ENCODE measurements around the gene ARHGAP18.

The ARHGAP18 gene

DNA sequence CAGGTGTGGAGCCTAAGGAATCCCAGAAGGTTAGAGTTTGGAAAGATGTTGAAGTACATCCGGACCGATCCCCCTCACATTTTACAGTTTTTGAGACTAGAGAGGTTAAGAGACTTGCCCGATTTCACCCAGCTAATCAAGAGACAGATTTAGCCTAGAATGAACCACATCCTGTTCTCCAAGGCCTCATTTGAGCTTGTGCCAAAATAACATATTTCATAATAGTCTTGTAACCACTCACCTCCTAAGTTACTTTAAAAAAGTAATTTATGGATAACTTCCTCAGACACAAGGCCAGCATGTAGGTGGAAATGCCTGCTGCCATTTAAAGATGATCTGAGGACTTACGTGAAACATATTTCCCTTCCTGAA is 39.8 kb upstream of the ARHGAP18 start:
- peak overlapping the region; percentile 40; the same call in 1 of the 2 replicates for H3K9ac ChIP-seq (ENCODE audit: low read length)
- H4K20me1 ChIP-seq (ENCODE audit: insufficient read depth, low read length) = no peaks in the 10 kb centered on the region
- H3K9me2 ChIP-seq (replicated peaks; ENCODE audit: insufficient read depth, low read length) = no peaks in the 10 kb centered on the region
- H3K4me1 ChIP-seq (ENCODE audit: low read length) = peaks cover 30% of the 10 kb centered on the region
- peaks cover 21% of the 10 kb centered on the region for H3F3A ChIP-seq (ENCODE audit: insufficient read depth, low read length)
- H3K36me3 ChIP-seq (replicated peaks; ENCODE audit: insufficient read depth, low read length) = no peaks in the 10 kb centered on the region
- H3K4me3 ChIP-seq (ENCODE audit: low read length) = peak overlapping the region; percentile 27
- TF ChIP-seq EZH2 (optimal IDR thresholded peaks at IDR 0.05; ENCODE audit: low read depth, low read length) = no peak
- TF ChIP-seq, protein P1, sequence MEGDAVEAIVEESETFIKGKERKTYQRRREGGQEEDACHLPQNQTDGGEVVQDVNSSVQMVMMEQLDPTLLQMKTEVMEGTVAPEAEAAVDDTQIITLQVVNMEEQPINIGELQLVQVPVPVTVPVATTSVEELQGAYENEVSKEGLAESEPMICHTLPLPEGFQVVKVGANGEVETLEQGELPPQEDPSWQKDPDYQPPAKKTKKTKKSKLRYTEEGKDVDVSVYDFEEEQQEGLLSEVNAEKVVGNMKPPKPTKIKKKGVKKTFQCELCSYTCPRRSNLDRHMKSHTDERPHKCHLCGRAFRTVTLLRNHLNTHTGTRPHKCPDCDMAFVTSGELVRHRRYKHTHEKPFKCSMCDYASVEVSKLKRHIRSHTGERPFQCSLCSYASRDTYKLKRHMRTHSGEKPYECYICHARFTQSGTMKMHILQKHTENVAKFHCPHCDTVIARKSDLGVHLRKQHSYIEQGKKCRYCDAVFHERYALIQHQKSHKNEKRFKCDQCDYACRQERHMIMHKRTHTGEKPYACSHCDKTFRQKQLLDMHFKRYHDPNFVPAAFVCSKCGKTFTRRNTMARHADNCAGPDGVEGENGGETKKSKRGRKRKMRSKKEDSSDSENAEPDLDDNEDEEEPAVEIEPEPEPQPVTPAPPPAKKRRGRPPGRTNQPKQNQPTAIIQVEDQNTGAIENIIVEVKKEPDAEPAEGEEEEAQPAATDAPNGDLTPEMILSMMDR (IDR thresholded peaks at IDR 0.05; ENCODE audit: low read length) = no peak
- no peak for TF ChIP-seq EZH2phosphoT487 (IDR thresholded peaks at IDR 0.05; ENCODE audit: low read length)
- H3K9me3 ChIP-seq (replicated peaks; ENCODE audit: insufficient read depth, low read length) = no peaks in the 10 kb centered on the region
- H2AFZ ChIP-seq (ENCODE audit: low read length) = no peak overlapping the region
- H3K27me3 ChIP-seq (replicated peaks; ENCODE audit: insufficient read depth, low read length) = no peaks in the 10 kb centered on the region
- no peaks in the 10 kb centered on the region for H3K79me2 ChIP-seq (ENCODE audit: low read length)
- H3K4me2 ChIP-seq (ENCODE audit: low read depth, low read length) = peak overlapping the region; percentile 83
- peak overlapping the region; percentile 87; the same call in 1 of the 2 replicates for H3K27ac ChIP-seq (ENCODE audit: low read length)
- DNase-seq = peak; percentile 52

DNA sequence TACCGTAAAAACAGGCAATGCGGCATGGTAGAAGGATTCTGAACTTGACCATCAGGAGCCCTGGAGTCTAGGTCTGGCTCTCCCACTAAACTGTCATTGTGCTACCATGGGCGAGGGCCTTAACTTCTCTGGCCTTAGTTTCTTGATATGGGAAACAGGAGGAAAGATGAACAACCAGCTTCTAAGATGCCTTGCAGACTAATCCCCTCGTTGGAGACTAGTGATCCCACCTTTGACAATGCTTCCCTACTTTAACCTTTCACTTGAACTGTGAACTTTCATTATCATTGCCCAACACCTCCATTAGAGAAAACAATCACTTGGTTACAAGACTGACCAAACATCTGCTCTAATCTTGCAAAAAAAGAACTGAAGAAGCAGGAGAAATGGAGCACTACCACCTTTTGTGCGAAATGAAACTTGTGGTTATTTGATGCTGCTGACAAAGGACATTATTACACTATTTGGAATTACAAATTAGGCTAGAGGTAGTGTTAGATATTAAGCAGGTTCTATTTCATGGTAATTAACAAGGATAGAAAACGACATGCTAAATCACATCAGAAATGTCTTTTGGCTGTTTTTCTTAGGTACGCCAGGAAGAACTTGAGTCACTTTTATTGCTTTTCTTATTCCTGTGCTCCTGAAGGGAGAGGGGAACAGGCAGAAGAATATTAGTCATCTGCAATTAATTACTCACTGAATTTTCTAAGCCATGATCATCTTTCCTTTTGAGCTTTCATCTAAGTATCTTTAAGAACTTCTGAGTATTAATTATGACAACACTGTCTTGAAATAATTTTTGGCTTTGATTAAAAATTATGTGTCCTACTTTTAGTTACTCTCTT is 39.1 kb upstream of the ARHGAP18 start:
- peak overlapping the region; percentile 27 for H3K4me3 ChIP-seq (ENCODE audit: low read length)
- peak overlapping the region; percentile 29; the same call in 1 of the 2 replicates for H2AFZ ChIP-seq (ENCODE audit: low read length)
- peaks cover 30% of the 10 kb centered on the region for H3K4me1 ChIP-seq (ENCODE audit: low read length)
- peak overlapping the region; percentile 87 for H3K27ac ChIP-seq (ENCODE audit: low read length)
- TF ChIP-seq EZH2 (optimal IDR thresholded peaks at IDR 0.05; ENCODE audit: low read depth, low read length) = no peak
- no peak for TF ChIP-seq EZH2phosphoT487 (IDR thresholded peaks at IDR 0.05; ENCODE audit: low read length)
- TF ChIP-seq, protein P1 (IDR thresholded peaks at IDR 0.05; ENCODE audit: low read length) = no peak
- no peaks in the 10 kb centered on the region for H3K9me2 ChIP-seq (replicated peaks; ENCODE audit: insufficient read depth, low read length)
- no peaks in the 10 kb centered on the region for H3K9me3 ChIP-seq (replicated peaks; ENCODE audit: insufficient read depth, low read length)
- H3K27me3 ChIP-seq (replicated peaks; ENCODE audit: insufficient read depth, low read length) = no peaks in the 10 kb centered on the region
- H3K79me2 ChIP-seq (ENCODE audit: low read length) = no peaks in the 10 kb centered on the region
- H3K36me3 ChIP-seq (replicated peaks; ENCODE audit: insufficient read depth, low read length) = no peaks in the 10 kb centered on the region
- peaks cover 21% of the 10 kb centered on the region for H3F3A ChIP-seq (ENCODE audit: insufficient read depth, low read length)
- no peaks in the 10 kb centered on the region for H4K20me1 ChIP-seq (ENCODE audit: insufficient read depth, low read length)
- peak overlapping the region; percentile 83 for H3K4me2 ChIP-seq (ENCODE audit: low read depth, low read length)
- DNase-seq = peak; percentile 53
- peak overlapping the region; percentile 40; the same call in 1 of the 2 replicates for H3K9ac ChIP-seq (ENCODE audit: low read length)

DNA sequence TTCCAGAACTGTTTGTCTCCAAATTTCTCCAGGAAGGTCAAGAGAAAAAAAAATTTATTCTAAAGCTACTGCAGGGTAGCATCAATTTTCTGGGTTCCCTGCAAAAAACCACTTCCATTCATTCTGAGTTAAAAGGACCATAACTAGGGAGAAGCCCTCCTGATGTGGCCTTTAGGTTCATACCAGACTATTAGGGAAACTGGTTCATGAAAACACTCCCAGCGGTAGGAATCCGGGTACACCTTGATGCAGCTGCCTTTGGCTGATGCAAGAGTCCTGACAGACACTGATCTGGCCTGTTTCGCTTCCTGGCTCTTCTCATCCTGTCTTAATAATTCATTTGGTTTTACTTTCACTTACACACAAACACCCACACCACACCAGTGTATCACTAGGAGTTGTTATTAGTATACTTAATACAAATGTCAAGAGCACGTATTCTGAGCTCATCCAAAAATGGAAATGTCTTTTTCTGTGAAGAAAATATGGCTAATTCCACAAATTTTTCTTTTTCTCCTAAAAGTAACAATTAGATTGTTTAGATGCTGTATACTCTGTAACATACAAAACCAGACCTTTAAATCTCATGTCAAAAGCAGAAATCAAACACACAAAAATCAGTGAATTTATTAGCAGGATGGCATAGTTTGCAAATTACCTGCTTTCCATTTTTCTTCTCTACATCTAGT is 38.4 kb upstream of the ARHGAP18 start:
- H3K27me3 ChIP-seq (replicated peaks; ENCODE audit: insufficient read depth, low read length) = no peaks in the 10 kb centered on the region
- peak; percentile 90 for DNase-seq
- peak overlapping the region; percentile 83 for H3K4me2 ChIP-seq (ENCODE audit: low read depth, low read length)
- H3F3A ChIP-seq (ENCODE audit: insufficient read depth, low read length) = peaks cover 21% of the 10 kb centered on the region
- H3K27ac ChIP-seq (ENCODE audit: low read length) = peak overlapping the region; percentile 87
- peak overlapping the region; percentile 29 for H2AFZ ChIP-seq (ENCODE audit: low read length)
- H3K4me1 ChIP-seq (ENCODE audit: low read length) = peaks cover 30% of the 10 kb centered on the region
- no peaks in the 10 kb centered on the region for H3K9me2 ChIP-seq (replicated peaks; ENCODE audit: insufficient read depth, low read length)
- no peaks in the 10 kb centered on the region for H3K36me3 ChIP-seq (replicated peaks; ENCODE audit: insufficient read depth, low read length)
- no peaks in the 10 kb centered on the region for H3K79me2 ChIP-seq (ENCODE audit: low read length)
- H4K20me1 ChIP-seq (ENCODE audit: insufficient read depth, low read length) = no peaks in the 10 kb centered on the region
- H3K9me3 ChIP-seq (replicated peaks; ENCODE audit: insufficient read depth, low read length) = no peaks in the 10 kb centered on the region
- H3K9ac ChIP-seq (ENCODE audit: low read length) = peak overlapping the region; percentile 39; the same call in 1 of the 2 replicates
- H3K4me3 ChIP-seq (ENCODE audit: low read length) = peak overlapping the region; percentile 27
- TF ChIP-seq EZH2 (optimal IDR thresholded peaks at IDR 0.05; ENCODE audit: low read depth, low read length) (no peak), EZH2phosphoT487 (IDR thresholded peaks at IDR 0.05; ENCODE audit: low read length) (no peak)
- TF ChIP-seq, protein P1 (IDR thresholded peaks at IDR 0.05; ENCODE audit: low read length) = peak; percentile 28
